CD4-positive, alpha-beta T cell treated with Interleukin-21 for 1 hour (primary cell): ENCODE results near the gene KRTAP5-3.

ENCODE experiments used
- DNase-seq: peaks from one replicate; pipeline ENCODE4 v3.0.0-alpha.2; 2020

The KRTAP5-3 gene

GRCh38 chr11:1563149-1563638, 45.1 kb downstream of the KRTAP5-3 start:
- DNase-seq, result no peak

GRCh38 chr11:1562469-1563148, 45.7 kb downstream of the KRTAP5-3 start:
- DNase-seq, result no peak

- no peak for DNase-seq
These were observed 46.3 kb downstream of the KRTAP5-3 start for GRCh38 chr11:1561955-1562354.

- DNase-seq, result no peak
These were observed 47.0 kb downstream of the KRTAP5-3 start for GRCh38 chr11:1561266-1561665.

- DNase-seq, result no peak
These were observed 47.5 kb downstream of the KRTAP5-3 start for GRCh38 chr11:1560649-1561251.

- no peak for DNase-seq
These were observed 48.1 kb downstream of the KRTAP5-3 start for GRCh38 chr11:1560002-1560648.

GRCh38 chr11:1559111-1559951, 48.9 kb downstream of the KRTAP5-3 start:
- DNase-seq, result no peak

GRCh38 chr11:1558775-1559110, 49.5 kb downstream of the KRTAP5-3 start:
- no peak for DNase-seq

- no peak for DNase-seq
These were observed 50.1 kb downstream of the KRTAP5-3 start for GRCh38 chr11:1557904-1558774.
